ENCODE results near the gene CCDC78. TPM values are rescaled to one million over a fixed set of nuclear protein-coding genes. Genes with fewer than 3 reads are reported as not detected.

The CCDC78 gene
- total RNA-seq, 1 experiment from 2014 or later = 20.2 TPM

- no peaks in the 10 kb centered on the region for H3K9me3 Mint-ChIP-seq
- H3K4me3 Mint-ChIP-seq = no peak overlapping the region
- H3K27me3 Mint-ChIP-seq (ENCODE audit: low read depth) = no peaks in the 10 kb centered on the region
- CTCF ChIA-PET = interaction anchor here (0.6 to 3.5 kb wide), 5 partner anchors 8 to 248 kb away, joined by 3 to 21 read pairs (median 3); partner anchors contain the start of genes CHTF18, CIAO3 and RPUSD1
- no peaks in the 10 kb centered on the region for H3K36me3 Mint-ChIP-seq
- H3K4me1 Mint-ChIP-seq = peaks cover 30% of the 10 kb centered on the region
- POLR2A ChIA-PET = interaction anchor here (0.6 kb wide), 1 partner anchor 40 kb away, joined by 3 read pairs; no protein-coding TSS in a partner anchor
- H3K27ac Mint-ChIP-seq = no peak overlapping the region
- no peak for ATAC-seq
- DNase-seq (ENCODE audit: low spot score) = no peak
- no peak for TF ChIP-seq PRRX2 (CRISPR knock-in tag; IDR thresholded peaks at IDR 0.05)
- TF ChIP-seq, protein P1, sequence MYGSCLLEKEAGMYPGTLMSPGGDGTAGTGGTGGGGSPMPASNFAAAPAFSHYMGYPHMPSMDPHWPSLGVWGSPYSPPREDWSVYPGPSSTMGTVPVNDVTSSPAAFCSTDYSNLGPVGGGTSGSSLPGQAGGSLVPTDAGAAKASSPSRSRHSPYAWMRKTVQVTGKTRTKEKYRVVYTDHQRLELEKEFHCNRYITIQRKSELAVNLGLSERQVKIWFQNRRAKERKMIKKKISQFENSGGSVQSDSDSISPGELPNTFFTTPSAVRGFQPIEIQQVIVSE (CRISPR knock-in tag; IDR thresholded peaks at IDR 0.05; ENCODE audit: borderline replicate concordance) = no peak
- no peak for TF ChIP-seq ZSCAN18 (CRISPR knock-in tag; IDR thresholded peaks at IDR 0.05)
- no peak for TF ChIP-seq ZNF121 (CRISPR knock-in tag; IDR thresholded peaks at IDR 0.05)
- TF ChIP-seq FOXP1 (CRISPR knock-in tag; IDR thresholded peaks at IDR 0.05; ENCODE audit: borderline replicate concordance) = no peak
- TF ChIP-seq GTF2I (CRISPR knock-in tag; conservative IDR thresholded peaks at IDR 0.05) = no peak
- TF ChIP-seq, protein P2, sequence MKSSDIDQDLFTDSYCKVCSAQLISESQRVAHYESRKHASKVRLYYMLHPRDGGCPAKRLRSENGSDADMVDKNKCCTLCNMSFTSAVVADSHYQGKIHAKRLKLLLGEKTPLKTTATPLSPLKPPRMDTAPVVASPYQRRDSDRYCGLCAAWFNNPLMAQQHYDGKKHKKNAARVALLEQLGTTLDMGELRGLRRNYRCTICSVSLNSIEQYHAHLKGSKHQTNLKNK (CRISPR knock-in tag; IDR thresholded peaks at IDR 0.05) = no peak
- TF ChIP-seq, protein P3, sequence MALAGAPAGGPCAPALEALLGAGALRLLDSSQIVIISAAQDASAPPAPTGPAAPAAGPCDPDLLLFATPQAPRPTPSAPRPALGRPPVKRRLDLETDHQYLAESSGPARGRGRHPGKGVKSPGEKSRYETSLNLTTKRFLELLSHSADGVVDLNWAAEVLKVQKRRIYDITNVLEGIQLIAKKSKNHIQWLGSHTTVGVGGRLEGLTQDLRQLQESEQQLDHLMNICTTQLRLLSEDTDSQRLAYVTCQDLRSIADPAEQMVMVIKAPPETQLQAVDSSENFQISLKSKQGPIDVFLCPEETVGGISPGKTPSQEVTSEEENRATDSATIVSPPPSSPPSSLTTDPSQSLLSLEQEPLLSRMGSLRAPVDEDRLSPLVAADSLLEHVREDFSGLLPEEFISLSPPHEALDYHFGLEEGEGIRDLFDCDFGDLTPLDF (CRISPR knock-in tag; IDR thresholded peaks at IDR 0.05) = no peak
- TF ChIP-seq CREB1 (CRISPR knock-in tag; IDR thresholded peaks at IDR 0.05) = no peak
- no peak for TF ChIP-seq RELA (CRISPR knock-in tag; IDR thresholded peaks at IDR 0.05; ENCODE audit: borderline replicate concordance)
- no peak for TF ChIP-seq SP1 (CRISPR knock-in tag; conservative IDR thresholded peaks at IDR 0.05)
- TF ChIP-seq ZNF219 (CRISPR knock-in tag; IDR thresholded peaks at IDR 0.05; ENCODE audit: borderline replicate concordance) = no peak
- TF ChIP-seq NFE2L1 (CRISPR knock-in tag; IDR thresholded peaks at IDR 0.05) = no peak
- no peak for TF ChIP-seq SMAD4 (CRISPR knock-in tag; IDR thresholded peaks at IDR 0.05)
- no peak for TF ChIP-seq NFATC4 (CRISPR knock-in tag; IDR thresholded peaks at IDR 0.05)
- no peak for TF ChIP-seq ZNF396 (CRISPR knock-in tag; IDR thresholded peaks at IDR 0.05; ENCODE audit: borderline replicate concordance)
- TF ChIP-seq ZNF232 (CRISPR knock-in tag; IDR thresholded peaks at IDR 0.05) = no peak
- TF ChIP-seq, protein P4, sequence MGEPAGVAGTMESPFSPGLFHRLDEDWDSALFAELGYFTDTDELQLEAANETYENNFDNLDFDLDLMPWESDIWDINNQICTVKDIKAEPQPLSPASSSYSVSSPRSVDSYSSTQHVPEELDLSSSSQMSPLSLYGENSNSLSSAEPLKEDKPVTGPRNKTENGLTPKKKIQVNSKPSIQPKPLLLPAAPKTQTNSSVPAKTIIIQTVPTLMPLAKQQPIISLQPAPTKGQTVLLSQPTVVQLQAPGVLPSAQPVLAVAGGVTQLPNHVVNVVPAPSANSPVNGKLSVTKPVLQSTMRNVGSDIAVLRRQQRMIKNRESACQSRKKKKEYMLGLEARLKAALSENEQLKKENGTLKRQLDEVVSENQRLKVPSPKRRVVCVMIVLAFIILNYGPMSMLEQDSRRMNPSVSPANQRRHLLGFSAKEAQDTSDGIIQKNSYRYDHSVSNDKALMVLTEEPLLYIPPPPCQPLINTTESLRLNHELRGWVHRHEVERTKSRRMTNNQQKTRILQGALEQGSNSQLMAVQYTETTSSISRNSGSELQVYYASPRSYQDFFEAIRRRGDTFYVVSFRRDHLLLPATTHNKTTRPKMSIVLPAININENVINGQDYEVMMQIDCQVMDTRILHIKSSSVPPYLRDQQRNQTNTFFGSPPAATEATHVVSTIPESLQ (CRISPR knock-in tag; IDR thresholded peaks at IDR 0.05) = no peak
- no peak for TF ChIP-seq ZNF263 (CRISPR knock-in tag; IDR thresholded peaks at IDR 0.05; ENCODE audit: low read depth)
- no peak for TF ChIP-seq FOXP4 (CRISPR knock-in tag; IDR thresholded peaks at IDR 0.05)
Observed at GRCh38 chr16:749010-749409, 22.8 kb upstream of the CCDC78 start.

Data from WTC11 (cell line).